ENCODE results near the gene LHX6. TPM values are rescaled to one million over a fixed set of nuclear protein-coding genes. Genes with fewer than 3 reads are reported as not detected.

Gene LHX6
- total RNA-seq, 6 donors from 2014 or later, result 1.0 to 11.3 (median 2.9) TPM

DNA sequence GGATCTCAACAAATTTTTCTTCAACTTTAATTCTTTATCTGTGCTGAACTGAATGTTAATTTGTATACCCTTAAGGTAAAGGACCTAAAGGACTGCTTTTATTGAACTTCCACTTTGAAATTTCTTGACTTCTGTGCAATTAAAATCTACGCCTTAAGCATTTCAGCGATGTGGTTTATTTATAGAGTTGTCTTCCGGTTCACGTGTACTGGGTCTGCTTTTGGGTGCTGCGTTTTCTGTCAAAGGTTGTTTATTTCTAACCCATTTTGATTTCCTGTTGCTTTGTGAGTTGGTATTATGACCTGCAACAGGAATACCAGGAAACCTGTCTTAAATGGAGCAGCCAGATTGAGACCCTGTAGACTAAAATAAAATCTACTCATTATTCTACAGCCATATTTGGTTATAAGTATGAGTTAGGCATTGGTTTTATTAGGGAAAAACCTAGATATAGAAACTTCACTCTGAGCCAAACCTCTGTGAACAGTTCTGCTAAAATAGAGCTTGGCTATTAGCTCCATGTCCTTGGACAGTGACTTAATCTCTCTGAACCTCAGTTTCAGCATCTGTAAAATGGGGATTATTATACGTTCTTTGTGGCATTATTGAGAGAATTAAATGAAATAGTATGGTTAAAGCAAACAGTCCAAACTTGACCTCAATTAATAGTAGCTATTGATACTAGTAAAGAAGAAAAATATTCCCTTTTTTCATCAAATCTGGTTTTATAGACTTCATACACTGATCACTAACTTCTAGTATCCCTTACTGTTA lies 39.5 kb upstream of the LHX6 start:
- TF ChIP-seq EP300 (IDR thresholded peaks at IDR 0.05), result no peak
- no peak for TF ChIP-seq POLR2A (IDR thresholded peaks at IDR 0.05)
- TF ChIP-seq, protein P1, sequence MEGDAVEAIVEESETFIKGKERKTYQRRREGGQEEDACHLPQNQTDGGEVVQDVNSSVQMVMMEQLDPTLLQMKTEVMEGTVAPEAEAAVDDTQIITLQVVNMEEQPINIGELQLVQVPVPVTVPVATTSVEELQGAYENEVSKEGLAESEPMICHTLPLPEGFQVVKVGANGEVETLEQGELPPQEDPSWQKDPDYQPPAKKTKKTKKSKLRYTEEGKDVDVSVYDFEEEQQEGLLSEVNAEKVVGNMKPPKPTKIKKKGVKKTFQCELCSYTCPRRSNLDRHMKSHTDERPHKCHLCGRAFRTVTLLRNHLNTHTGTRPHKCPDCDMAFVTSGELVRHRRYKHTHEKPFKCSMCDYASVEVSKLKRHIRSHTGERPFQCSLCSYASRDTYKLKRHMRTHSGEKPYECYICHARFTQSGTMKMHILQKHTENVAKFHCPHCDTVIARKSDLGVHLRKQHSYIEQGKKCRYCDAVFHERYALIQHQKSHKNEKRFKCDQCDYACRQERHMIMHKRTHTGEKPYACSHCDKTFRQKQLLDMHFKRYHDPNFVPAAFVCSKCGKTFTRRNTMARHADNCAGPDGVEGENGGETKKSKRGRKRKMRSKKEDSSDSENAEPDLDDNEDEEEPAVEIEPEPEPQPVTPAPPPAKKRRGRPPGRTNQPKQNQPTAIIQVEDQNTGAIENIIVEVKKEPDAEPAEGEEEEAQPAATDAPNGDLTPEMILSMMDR (IDR thresholded peaks at IDR 0.05), result no peak
- TF ChIP-seq POLR2AphosphoS5 (IDR thresholded peaks at IDR 0.05), result no peak
- peaks cover 12 to 29% (median 19%) of the 10 kb centered on the region in 4 donors for H3K4me1 ChIP-seq
- DNase-seq, result no peak
- H3K27me3 ChIP-seq, result no peaks in the 10 kb centered on the region
- H3K4me3 ChIP-seq, result no peak overlapping the region
- ATAC-seq (ENCODE audit: low FRiP score in 2 of 2), result no peak
- H3K9me3 ChIP-seq, result no peaks in the 10 kb centered on the region
- H3K36me3 ChIP-seq, result peaks cover 0 to 23% (median 5%) of the 10 kb centered on the region in 4 donors
- WGBS, 2 donors, result 72 to 79% methylated on average over 6 of the region's 6 CpGs
- H3K27ac ChIP-seq, result no peak overlapping the region

DNA sequence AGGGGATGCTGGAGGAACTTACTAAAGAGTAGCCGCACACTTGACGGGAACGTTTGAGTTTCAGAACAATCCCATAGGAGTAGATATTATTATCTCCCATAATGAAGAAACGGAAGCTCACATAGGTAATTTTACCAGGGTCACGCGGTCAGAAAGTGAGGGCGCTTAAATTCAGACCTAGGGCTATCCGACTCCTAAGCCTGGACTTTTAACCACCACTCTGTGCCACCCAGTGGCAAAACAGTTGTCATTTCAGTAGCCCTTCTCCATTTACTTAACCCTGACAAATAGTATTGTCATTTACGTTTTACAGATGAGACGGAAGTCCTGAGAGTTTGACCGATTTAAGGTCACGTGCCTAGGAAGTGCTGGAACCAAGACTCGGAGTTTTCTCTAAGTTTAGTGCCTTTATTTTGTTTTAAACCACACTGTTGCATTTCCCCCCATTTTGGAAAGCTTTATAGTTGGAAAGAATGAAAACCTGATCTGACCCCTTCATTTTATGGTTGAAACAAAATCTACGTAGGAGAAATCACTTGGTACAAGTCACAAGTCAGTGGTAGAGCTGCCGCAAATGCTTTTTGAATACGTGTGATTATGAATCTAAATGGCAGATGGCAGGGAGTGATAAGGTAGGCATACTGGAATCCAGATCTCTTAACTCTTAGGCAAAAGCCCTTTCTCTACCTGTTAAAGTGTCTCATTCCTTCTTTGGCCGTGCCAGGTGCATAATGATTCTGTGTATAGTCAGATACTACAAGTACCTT lies 36.6 kb upstream of the LHX6 start:
- no peak for DNase-seq
- Histone ChIP-seq H3K9me3 (no peaks in the 10 kb centered on the region), H3K27ac (peak overlapping the region; percentile 91 to 97 (median 96)), H3K4me3 (peak overlapping the region; percentile 66 to 83 (median 76)), H3K4me1 (peaks cover 31 to 47% (median 36%) of the 10 kb centered on the region in 4 donors), H3K27me3 (no peaks in the 10 kb centered on the region), H3K36me3 (peaks cover 3 to 10% (median 4%) of the 10 kb centered on the region in 4 donors)
- TF ChIP-seq, protein P1 (IDR thresholded peaks at IDR 0.05), result peak in 1 of 6 experiments; percentile 7
- TF ChIP-seq POLR2AphosphoS5 (IDR thresholded peaks at IDR 0.05), result no peak
- TF ChIP-seq POLR2A (IDR thresholded peaks at IDR 0.05), result no peak
- TF ChIP-seq EP300 (IDR thresholded peaks at IDR 0.05), result no peak
- 7 to 8% methylated on average over 17 of the region's 17 CpGs for WGBS, 2 donors
- ATAC-seq (ENCODE audit: low FRiP score in 2 of 2), result peak in 1 of 2 donors; percentile 44

DNA sequence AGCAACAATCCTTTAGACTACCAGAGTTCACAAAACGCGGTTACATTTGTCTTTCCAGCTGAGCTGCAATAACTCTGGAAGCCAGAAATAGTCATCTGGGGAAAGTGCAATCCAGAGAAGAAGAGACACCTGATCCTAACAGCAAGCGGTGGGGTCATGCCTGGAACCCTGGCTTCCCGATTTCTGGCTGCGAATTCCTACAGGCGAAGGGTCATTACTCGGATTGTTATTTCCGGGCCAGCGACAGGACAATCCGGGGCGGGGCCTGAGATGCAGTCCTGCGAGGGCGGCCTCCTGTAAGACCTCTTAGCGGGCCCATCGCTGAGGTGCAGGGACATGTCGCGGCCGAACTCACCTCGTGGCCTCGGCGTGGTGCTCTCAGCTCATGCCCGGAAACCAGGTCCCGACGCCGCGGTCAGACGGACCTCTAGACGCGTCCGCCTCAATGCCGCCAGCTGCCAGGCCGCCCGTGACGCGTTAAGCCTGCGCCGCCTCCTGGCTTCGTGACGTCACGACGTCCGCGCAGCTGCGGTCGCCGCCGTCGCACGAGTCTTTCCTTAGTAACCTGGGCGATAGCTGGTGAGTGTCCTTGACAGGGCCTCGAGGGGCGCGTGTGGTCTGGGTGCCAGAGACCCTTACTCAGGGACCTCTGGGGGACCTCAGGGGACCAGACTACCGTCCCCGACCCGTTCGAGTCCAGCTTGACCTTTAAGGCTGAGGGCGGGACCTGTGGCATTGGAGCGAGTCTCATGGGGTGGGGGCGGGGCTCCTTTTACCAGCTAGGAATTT lies 35.8 kb upstream of the LHX6 start, which contains the start of the genes MRRF and RBM18:
MRRF (plus strand) TSS at position 523 of the 789 bp plus-strand sequence. CDS start 6,010 bp downstream, outside the sequence.
RBM18 (minus strand) TSS at position 481 of the 789 bp plus-strand sequence. CDS start 3,348 bp downstream, outside the sequence.
- Histone ChIP-seq H3K9me3 (no peaks in the 10 kb centered on the region), H3K27me3 (no peaks in the 10 kb centered on the region), H3K4me1 (peaks cover 31 to 47% (median 36%) of the 10 kb centered on the region in 4 donors), H3K4me3 (peak within 1 kb of the TSS; percentile 66 to 83 (median 76)), H3K27ac (peak within 1 kb of the TSS; percentile 91 to 97 (median 96)), H3K36me3 (peaks cover 9 to 18% (median 11%) of the 10 kb centered on the region in 4 donors)
- TF ChIP-seq POLR2A (IDR thresholded peaks at IDR 0.05) (peak in 3 of 4 donors; percentile 69 to 90 (median 81)), EP300 (IDR thresholded peaks at IDR 0.05) (peak in 1 of 4 donors; percentile 16), POLR2AphosphoS5 (IDR thresholded peaks at IDR 0.05) (peak; percentile 93 to 97)
- TF ChIP-seq, protein P1 (IDR thresholded peaks at IDR 0.05), result peak in 3 of 6 experiments; percentile 36 to 45 (median 45)
- peak; percentile 90 to 99 for DNase-seq
- WGBS, 2 donors, result 0% methylated on average over 16 to 49 of the region's 60 CpGs
- peak; percentile 95 to 97 for ATAC-seq (ENCODE audit: low FRiP score in 2 of 2)

DNA sequence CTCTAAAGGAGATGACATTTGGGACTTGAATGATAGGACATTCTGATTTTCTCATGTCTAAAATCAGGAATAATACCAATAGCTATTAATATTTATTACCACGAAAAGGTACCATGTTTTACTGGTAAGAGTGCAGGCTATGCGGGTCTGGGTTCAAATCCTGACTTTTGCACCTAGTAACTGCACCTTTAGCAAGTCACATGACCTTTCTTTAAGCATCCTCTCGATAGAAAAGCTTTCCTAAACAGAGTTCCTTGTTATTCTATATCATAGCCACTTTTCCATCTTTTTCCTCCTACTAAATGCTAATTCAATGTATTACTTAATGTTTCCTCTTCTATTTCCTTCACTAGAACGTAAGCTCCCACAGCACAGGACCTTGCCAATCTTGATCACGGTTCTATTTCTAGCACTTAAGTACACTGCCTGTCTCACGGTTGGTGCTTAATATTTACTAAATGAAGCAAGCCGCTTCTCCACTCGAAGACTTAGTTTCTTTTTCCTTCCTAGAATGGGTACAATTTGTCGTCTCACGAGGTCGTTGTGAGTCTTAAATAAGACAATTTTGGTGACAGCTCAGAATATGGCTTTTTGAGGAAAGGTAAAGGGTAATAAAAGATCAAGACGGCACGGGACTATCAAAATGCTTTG lies 35.1 kb upstream of the LHX6 start:
- TF ChIP-seq POLR2AphosphoS5 (IDR thresholded peaks at IDR 0.05), result no peak
- TF ChIP-seq, protein P1 (IDR thresholded peaks at IDR 0.05), result no peak
- ATAC-seq (ENCODE audit: low FRiP score in 2 of 2), result no peak
- peaks cover 31 to 47% (median 36%) of the 10 kb centered on the region in 4 donors for H3K4me1 ChIP-seq

More for the DNA sequence above, 35.1 kb upstream of the LHX6 start:
- Histone ChIP-seq H3K9me3 (no peaks in the 10 kb centered on the region), H3K27ac (peak overlapping the region; percentile 91 to 97 (median 96)), H3K36me3 (peaks cover 9 to 25% (median 18%) of the 10 kb centered on the region in 4 donors), H3K27me3 (no peaks in the 10 kb centered on the region), H3K4me3 (peak overlapping the region; percentile 66 to 83 (median 76))
- WGBS, 2 donors, result 10% methylated on average over 13 of the region's 13 CpGs
- no peak for DNase-seq

Measured in upper lobe of left lung (tissue), 6 donors.